BLaER1 treated with 17β-estradiol and CSF1 and Interleukin-3, amounts not matched to agents 10 nM and 100 nM (cell line): Measurements from ENCODE around the gene KRTAP9-8.
"Not testable (repeated sequence)": the region's sequence is repeated elsewhere in the genome, so short reads cannot be mapped to it uniquely, and the experiment has no call there.

Experiments
- H3K27ac ChIP-seq, 11 experiments: shearing (Covaris generic); formaldehyde crosslinking; 2 replicates each; pipeline ENCODE4 v1.8.1; 2022
- H3K27me3 ChIP-seq, 11 experiments: shearing (Covaris generic); formaldehyde crosslinking; 2 replicates each; pipeline ENCODE4 v1.8.1; 2022
- H3K36me3 ChIP-seq, 11 experiments: shearing (Covaris generic); formaldehyde crosslinking; 2 replicates each; pipeline ENCODE4 v1.8.1; 2022
- H3K4me1 ChIP-seq, 10 experiments: shearing (Covaris generic); formaldehyde crosslinking; 2 replicates each; pipeline ENCODE4 v1.8.1; 2022
- H3K4me2 ChIP-seq, 11 experiments: shearing (Covaris generic); formaldehyde crosslinking; 2 replicates each; pipeline ENCODE4 v1.8.1; 2022
- H3K4me3 ChIP-seq, 10 experiments: shearing (Covaris generic); formaldehyde crosslinking; 2 replicates each; pipeline ENCODE4 v1.8.1; 2022
- H3K9ac ChIP-seq, 11 experiments: shearing (Covaris generic); formaldehyde crosslinking; 2 replicates each; pipeline ENCODE4 v1.8.1; 2022
- H3K9me3 ChIP-seq, 11 experiments: shearing (Covaris generic); formaldehyde crosslinking; replicated peaks in 1 of 11; 2 replicates each; pipeline ENCODE4 v1.8.1; 2022
- H4K20me1 ChIP-seq, 11 experiments: shearing (Covaris generic); formaldehyde crosslinking; 2 replicates each; pipeline ENCODE4 v1.8.1; 2022
- Cebpa-rat ChIP-seq, 11 experiments: shearing (Covaris generic); IDR thresholded peaks; 2 replicates each; pipeline ENCODE4 v1.8.1; 2022

Gene KRTAP9-8, protein sequence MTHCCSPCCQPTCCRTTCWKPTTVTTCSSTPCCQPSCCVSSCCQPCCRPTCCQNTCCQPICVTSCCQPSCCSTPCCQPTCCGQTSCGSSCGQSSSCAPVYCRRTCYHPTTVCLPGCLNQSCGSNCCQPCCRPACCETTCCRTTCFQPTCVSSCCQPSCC

DNA sequence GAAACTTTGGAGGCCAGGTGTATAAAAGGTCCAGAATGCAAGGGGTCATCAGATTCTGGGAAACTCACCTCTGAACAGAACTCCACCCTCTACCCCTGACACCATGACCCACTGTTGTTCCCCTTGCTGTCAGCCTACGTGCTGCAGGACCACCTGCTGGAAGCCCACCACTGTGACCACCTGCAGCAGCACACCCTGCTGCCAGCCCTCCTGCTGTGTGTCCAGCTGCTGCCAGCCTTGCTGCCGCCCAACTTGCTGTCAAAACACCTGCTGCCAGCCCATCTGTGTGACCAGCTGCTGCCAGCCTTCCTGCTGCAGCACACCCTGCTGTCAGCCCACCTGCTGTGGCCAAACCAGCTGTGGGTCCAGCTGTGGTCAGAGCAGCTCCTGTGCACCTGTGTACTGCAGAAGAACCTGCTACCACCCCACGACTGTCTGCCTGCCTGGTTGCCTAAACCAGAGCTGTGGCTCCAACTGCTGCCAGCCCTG lies at the start of gene KRTAP9-8:
Gene KRTAP9-8 (plus strand): TSS at position 51 of the 489 bp plus-strand sequence. CDS start 53 bp downstream, at position 104.
- H4K20me1 ChIP-seq, H3K9ac ChIP-seq, H3K27me3 ChIP-seq, H3K4me1 ChIP-seq, H3K4me2 ChIP-seq, H3K36me3 ChIP-seq, H3K4me3 ChIP-seq, H3K27ac ChIP-seq: not testable (repeated sequence)
- peaks cover 7 to 14% (median 10%) of the 10 kb centered on the region in 11 experiments; a peak in 19 of 22 replicates for H3K9me3 ChIP-seq

DNA sequence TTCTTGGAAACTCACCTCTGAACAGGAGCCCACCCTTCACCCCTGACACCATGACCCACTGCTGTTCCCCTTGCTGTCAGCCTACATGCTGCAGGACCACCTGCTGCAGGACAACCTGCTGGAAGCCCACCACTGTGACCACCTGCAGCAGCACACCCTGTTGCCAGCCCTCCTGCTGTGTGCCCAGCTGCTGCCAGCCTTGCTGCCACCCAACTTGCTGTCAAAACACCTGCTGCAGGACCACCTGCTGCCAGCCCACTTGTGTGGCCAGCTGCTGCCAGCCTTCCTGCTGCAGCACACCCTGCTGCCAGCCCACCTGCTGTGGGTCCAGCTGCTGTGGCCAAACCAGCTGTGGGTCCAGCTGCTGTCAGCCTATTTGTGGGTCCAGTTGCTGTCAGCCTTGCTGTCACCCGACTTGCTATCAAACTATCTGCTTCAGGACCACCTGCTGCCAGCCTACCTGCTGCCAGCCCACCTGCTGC lies 47.9 kb upstream of the KRTAP9-8 start, which contains the start of gene KRTAP9-1:
Gene KRTAP9-1 (plus strand): TSS at position 51 of the 482 bp plus-strand sequence. CDS start 0 bp downstream, at position 51.
- not testable (repeated sequence) for H3K4me3 ChIP-seq, H3K4me1 ChIP-seq, H4K20me1 ChIP-seq, H3K36me3 ChIP-seq, H3K9ac ChIP-seq, H3K27me3 ChIP-seq, H3K4me2 ChIP-seq, H3K27ac ChIP-seq, H3K9me3 ChIP-seq

DNA sequence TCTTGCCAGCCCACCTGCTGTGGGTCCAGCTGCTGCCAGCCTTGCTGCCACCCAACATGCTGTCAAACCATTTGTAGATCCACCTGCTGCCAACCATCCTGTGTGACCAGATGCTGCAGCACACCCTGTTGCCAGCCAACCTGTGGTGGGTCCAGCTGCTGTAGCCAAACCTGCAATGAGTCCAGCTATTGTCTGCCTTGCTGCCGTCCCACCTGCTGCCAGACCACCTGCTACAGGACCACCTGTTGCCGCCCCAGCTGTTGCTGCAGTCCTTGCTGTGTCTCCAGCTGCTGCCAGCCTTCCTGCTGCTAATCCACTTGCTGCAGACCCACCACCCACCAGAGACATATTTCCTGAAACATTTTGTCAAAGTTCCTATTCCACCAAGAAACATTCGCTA lies 47.5 kb upstream of the KRTAP9-8 start:
- Histone ChIP-seq H3K4me3 (no peak overlapping the region), H3K9ac (no peak overlapping the region), H3K4me2 (no peak overlapping the region), H3K36me3 (no peaks in the 10 kb centered on the region), H3K27me3 (no peaks in the 10 kb centered on the region), H4K20me1 (no peaks in the 10 kb centered on the region), H3K27ac (no peak overlapping the region), H3K9me3 (peaks cover 0 to 8% (median 0%) of the 10 kb centered on the region in 11 experiments; a peak in 3 of 22 replicates), H3K4me1 (no peaks in the 10 kb centered on the region)
- TF ChIP-seq Cebpa-rat (IDR thresholded peaks at IDR 0.05) = no peak

DNA sequence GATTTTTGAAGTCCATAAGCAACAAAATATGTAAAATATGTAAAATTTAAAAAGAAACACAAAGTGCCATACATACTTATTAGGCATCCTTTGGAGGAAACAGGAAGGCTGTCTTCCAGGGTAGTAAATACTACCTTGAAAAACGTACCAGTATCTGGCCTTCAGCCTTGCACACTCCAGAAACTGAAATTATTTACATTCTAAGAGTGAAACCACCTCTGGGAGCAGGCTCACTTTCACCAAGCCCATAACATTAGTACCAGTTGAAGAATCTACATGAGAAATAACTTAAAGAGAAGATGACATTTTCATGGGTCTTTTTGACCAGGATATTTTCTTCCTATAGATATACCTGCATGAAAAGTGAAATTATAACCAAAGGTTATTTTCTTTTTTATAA lies 41.7 kb upstream of the KRTAP9-8 start:
- Histone ChIP-seq H3K27ac (no peak overlapping the region), H3K4me3 (no peak overlapping the region), H3K27me3 (no peaks in the 10 kb centered on the region), H3K9me3 (peaks cover 0 to 8% (median 4%) of the 10 kb centered on the region in 11 experiments; a peak in 5 of 22 replicates), H3K4me1 (no peaks in the 10 kb centered on the region), H3K36me3 (no peaks in the 10 kb centered on the region), H3K4me2 (no peak overlapping the region), H3K9ac (no peak overlapping the region), H4K20me1 (no peaks in the 10 kb centered on the region)
- TF ChIP-seq Cebpa-rat (IDR thresholded peaks at IDR 0.05) = no peak

DNA sequence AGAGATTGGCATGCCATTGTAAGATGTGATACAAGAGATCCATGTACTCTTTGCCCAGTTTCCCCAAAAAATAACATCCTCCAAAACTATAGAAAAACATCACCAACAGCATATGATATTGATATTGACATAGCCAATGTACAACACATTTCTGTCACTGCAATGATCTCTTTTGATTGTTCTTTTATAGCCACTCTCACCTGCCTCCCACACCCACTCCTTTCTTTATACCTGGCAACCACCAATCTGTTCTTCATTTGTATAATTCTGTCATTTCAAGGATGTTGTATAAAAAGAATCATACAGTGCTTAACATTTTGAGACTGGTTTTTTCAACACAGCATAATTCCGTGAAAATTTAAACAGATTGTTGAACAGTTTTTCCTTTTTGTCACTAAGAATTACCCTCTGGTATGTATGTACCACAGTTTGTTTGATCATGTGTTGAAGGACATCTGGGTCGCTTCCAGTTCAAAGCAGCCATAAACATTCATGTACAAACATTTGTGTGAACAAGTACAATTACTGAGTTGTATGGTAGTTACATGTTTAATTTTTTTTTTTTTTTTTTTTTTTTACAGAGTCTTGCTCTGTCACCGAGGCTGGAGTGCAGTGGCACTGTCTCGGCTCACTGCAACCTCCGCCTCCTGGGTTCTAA lies 38.2 kb upstream of the KRTAP9-8 start:
- H3K27me3 ChIP-seq = no peaks in the 10 kb centered on the region
- no peaks in the 10 kb centered on the region for H3K4me1 ChIP-seq
- H3K9ac ChIP-seq = no peak overlapping the region
- TF ChIP-seq Cebpa-rat (IDR thresholded peaks at IDR 0.05) = no peak
- no peak overlapping the region for H3K27ac ChIP-seq
- H3K9me3 ChIP-seq = peaks cover 0 to 6% (median 0%) of the 10 kb centered on the region in 11 experiments; a peak in 2 of 22 replicates
- no peak overlapping the region for H3K4me3 ChIP-seq
- H4K20me1 ChIP-seq = no peaks in the 10 kb centered on the region
- H3K4me2 ChIP-seq = no peak overlapping the region
- H3K36me3 ChIP-seq = no peaks in the 10 kb centered on the region

DNA sequence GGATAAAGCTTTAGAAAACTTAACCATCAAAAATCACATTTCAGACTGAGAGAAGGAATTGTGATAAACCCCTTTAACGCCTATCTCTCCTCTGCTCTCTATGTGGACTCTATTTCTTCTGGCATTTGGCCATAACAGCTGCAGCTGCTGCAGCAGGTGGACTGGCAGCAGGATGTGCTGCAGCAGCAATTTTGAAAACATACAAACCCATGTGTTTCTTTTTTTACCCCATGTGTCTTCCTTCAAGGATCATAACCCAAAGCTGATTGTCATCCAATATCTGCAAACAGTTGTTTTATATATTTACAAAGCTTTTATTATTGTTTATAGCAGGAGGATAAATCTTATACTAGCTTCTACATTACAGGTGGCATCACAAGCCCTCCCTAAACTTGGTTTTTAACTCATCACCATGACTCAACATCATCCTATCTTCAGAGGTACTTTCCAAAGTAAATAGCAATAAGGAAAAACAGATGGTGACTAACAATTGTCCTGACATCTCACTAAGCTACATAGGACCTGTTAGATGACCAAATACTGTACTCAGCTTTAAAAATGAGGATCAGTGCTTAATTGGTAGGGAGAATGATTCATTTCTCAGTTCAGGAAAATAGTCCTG lies 25.8 kb upstream of the KRTAP9-8 start:
- TF ChIP-seq Cebpa-rat (IDR thresholded peaks at IDR 0.05) = no peak
- no peak overlapping the region for H3K4me3 ChIP-seq
- H3K4me2 ChIP-seq = peak overlapping the region in 5 of 11 experiments; percentile 30 to 56 (median 48); a peak in 8 of 22 replicates
- H3K9ac ChIP-seq = no peak overlapping the region
- H3K27me3 ChIP-seq = no peaks in the 10 kb centered on the region
- H4K20me1 ChIP-seq = no peaks in the 10 kb centered on the region
- no peak overlapping the region for H3K27ac ChIP-seq
- H3K4me1 ChIP-seq = peaks cover 0 to 16% (median 7%) of the 10 kb centered on the region in 10 experiments; a peak in 12 of 20 replicates
- no peaks in the 10 kb centered on the region for H3K9me3 ChIP-seq
- no peaks in the 10 kb centered on the region for H3K36me3 ChIP-seq

DNA sequence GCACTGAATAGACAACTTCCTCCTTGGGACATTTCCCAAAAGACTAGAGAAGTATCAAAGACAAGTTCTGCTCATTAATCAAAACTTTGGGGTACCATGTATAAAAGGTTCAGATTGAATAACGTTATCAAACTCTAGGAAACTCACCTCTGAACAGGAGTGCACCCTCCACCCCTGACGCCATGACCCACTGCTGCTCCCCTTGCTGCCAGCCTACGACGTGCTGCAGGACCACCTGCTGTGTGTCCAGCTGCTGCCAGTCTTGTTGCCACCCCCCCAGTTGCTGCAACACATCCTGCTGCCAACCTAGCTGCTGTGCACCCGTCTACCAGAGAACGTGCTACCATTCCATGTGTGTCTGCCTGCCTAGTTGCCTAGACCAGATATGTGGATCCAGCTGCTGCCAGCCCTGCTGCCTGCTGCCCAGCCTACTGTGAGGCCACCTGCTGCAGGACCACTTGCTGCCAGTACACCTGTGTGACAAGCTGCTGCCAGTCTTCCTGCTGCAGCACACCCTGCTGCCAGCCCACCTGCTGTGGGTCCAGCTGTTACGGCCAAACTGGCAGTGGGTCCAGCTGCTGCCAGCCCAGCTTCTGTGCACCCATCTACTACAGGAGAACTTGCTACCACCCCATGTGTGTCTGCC lies 25.2 kb upstream of the KRTAP9-8 start:
- TF ChIP-seq Cebpa-rat (IDR thresholded peaks at IDR 0.05) = no peak
- no peaks in the 10 kb centered on the region for H3K27me3 ChIP-seq
- H3K9ac ChIP-seq = no peak overlapping the region
- H3K36me3 ChIP-seq = no peaks in the 10 kb centered on the region
- H3K4me3 ChIP-seq = no peak overlapping the region
- peak overlapping the region in 5 of 11 experiments; percentile 4 to 50 (median 30); a peak in 7 of 22 replicates for H3K4me2 ChIP-seq
- H3K4me1 ChIP-seq = peaks cover 0 to 16% (median 7%) of the 10 kb centered on the region in 10 experiments; a peak in 12 of 20 replicates
- H3K27ac ChIP-seq = no peak overlapping the region
- H3K9me3 ChIP-seq = no peaks in the 10 kb centered on the region
- no peaks in the 10 kb centered on the region for H4K20me1 ChIP-seq

DNA sequence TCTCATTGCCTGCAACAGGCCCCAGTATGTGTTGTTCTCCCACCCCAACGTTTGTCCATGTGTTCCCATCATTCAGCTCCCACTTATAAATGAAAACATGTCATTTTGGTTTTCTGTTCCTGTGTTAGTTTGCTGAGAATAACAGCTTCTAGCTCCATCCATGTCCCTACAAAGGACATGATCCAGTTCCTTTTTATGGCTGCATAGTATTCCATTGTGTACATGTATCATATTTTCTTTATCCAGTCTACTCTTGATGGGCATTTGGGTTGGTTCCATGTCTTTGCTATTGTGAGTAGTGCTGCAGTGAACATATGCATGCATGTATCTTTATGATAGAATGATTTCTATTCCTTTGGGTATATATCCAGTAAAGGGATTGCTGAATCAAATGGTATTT lies 22.1 kb upstream of the KRTAP9-8 start:
- Histone ChIP-seq H3K4me3 (no peak overlapping the region), H4K20me1 (no peaks in the 10 kb centered on the region), H3K36me3 (no peaks in the 10 kb centered on the region)

DNA sequence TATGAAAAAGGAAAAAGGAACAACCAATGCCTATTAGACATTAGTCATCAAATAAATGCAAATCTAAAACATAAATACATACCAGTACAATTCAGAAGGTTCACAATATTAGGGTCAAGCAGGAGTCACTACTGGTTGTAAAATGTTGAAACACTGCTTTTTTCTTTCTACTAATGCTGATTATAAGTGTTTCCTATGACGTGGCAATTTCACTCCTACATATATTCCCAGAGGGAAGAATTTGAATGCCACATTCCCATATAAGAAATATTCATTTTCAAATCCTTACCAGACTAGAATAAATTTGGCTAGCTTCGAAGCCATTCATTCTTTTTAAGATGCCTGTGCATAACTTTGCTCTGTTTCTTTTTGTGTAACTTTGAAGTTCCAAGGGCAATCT lies 14.0 kb upstream of the KRTAP9-8 start:
- H3K9ac ChIP-seq = no peak overlapping the region
- H3K4me2 ChIP-seq = no peak overlapping the region
- H3K27ac ChIP-seq = no peak overlapping the region
- H3K4me1 ChIP-seq = peaks cover 0 to 6% (median 0%) of the 10 kb centered on the region in 10 experiments; a peak in 4 of 20 replicates
- no peaks in the 10 kb centered on the region for H3K27me3 ChIP-seq
- no peak overlapping the region for H3K4me3 ChIP-seq
- no peaks in the 10 kb centered on the region for H4K20me1 ChIP-seq
- H3K36me3 ChIP-seq = no peaks in the 10 kb centered on the region
- peaks cover 1 to 12% (median 8%) of the 10 kb centered on the region in 11 experiments; a peak in 10 of 22 replicates for H3K9me3 ChIP-seq
- TF ChIP-seq Cebpa-rat (IDR thresholded peaks at IDR 0.05) = no peak

More for the DNA sequence above, 22.1 kb upstream of the KRTAP9-8 start:
- H3K9me3 ChIP-seq = peaks cover 4 to 12% (median 8%) of the 10 kb centered on the region in 11 experiments; a peak in 11 of 22 replicates
- H3K4me2 ChIP-seq = no peak overlapping the region
- no peak overlapping the region for H3K27ac ChIP-seq
- H3K4me1 ChIP-seq = peaks cover 0 to 16% (median 7%) of the 10 kb centered on the region in 10 experiments; a peak in 12 of 20 replicates
- no peaks in the 10 kb centered on the region for H3K27me3 ChIP-seq
- TF ChIP-seq Cebpa-rat (IDR thresholded peaks at IDR 0.05) = no peak
- H3K9ac ChIP-seq = no peak overlapping the region
